Medulla oblongata (tissue), 1 donor: ENCODE results near the gene OVCA2.

Experiments
- DNase-seq: peaks from one replicate; pipeline ENCODE4 v3.0.0-alpha.2; 2015; ENCODE audit errors: extremely low spot score

Gene OVCA2

GRCh38 chr17:2084766-2085647, 43.2 kb downstream of the OVCA2 start:
- DNase-seq: no peak

GRCh38 chr17:2085648-2085949, 43.8 kb downstream of the OVCA2 start:
- DNase-seq: no peak

- no peak for DNase-seq
These were observed 44.5 kb downstream of the OVCA2 start for GRCh38 chr17:2086306-2086705.

DNA sequence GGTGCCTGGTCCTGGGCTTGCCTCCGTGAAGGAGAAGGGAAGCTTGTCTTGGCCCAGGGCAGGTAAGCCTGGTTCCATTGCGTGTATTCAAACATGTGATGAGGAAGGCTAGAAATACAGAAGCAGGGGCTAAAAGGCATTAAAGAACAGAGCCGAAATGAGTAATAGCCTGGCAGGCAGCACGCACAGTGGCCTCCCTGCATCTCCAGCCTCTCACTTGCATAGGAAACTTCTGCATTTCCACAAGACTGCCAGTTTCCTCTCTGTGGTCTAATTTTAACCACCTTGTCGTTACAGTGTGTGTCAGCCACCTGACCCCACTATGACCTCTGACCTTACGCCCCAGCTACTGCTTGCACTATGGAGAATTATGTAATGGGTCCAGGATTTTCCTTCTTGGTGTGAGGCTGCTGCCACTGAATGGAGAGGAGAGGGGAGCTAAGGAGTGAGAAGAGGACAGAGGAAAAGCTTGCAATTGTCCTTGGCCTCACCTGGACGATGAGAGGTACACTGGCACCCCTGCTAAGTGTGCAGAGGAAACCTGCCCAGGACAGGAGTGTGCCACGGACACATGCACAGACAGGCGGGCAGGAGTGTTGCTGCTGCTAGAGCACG, 45.9 kb downstream of the OVCA2 start:
- peak; percentile 79 for DNase-seq

DNA sequence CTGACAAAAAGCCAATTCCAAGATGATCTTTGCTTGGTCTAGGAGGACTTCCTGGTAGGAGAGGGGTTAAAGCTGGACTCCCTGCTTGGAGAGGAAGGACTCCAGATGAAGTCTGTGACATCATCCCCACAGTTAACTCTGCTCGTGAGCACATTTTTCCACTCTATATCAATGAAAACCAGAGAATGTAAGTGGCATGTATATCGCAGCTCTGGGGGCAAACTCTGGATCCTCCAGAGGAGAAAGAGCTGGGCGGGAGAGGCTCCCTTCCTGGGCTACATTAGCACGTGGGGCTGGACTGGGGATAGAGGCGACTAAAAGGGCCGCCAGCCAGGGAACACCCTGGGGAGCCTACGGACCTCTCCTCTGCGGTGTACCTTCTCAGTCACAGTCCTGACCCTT, 47.2 kb downstream of the OVCA2 start:
- DNase-seq: no peak

DNA sequence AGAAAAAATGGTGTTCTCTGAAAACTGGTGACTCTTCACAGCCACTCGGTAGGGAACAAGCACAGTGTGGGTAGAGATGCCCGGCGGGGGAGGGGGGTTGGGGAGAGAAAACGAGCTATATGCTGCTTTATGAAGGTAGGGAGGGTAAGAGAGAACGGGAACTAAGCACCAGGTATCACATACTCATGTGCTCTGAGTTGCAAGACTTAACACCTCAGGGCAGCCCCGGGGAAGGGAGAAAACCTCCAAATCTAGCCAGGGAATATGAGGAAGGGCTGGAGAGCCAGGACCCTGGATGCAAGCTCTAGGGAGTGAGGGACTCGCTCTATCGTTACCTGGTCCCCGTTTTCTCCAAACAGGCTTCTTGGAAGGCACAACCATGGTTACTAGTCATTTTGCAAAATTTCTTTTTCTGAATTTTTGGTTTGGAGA, 48.4 kb downstream of the OVCA2 start:
- no peak for DNase-seq

- DNase-seq: peak; percentile 48
These were observed 49.1 kb downstream of the OVCA2 start for GRCh38 chr17:2090804-2091534.

DNA sequence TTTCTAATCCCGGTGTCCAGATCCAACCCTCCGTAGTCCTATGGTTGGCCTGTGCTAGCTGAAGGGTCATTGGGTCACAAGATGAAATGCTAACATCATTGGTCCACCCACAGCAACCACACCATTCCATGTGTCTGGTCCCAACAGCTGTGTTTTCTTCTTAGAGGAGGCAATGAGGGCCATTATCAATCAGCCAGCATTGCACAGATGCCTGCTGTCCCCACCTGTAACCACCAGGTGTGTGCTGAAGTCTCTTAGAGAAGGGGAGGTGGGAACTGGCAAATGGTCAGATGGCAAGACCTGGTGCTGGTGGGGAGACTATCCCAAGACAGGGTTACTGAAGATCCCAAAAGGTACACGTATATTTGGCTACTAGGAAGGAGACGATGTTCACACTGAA, 50.4 kb downstream of the OVCA2 start:
- DNase-seq: no peak
